Measurements from ENCODE around the gene NKX2-2.
"Not testable (repeated sequence)": the region's sequence is repeated elsewhere in the genome, so short reads cannot be mapped to it uniquely, and the experiment has no call there.

NKX2-2 gene

DNA sequence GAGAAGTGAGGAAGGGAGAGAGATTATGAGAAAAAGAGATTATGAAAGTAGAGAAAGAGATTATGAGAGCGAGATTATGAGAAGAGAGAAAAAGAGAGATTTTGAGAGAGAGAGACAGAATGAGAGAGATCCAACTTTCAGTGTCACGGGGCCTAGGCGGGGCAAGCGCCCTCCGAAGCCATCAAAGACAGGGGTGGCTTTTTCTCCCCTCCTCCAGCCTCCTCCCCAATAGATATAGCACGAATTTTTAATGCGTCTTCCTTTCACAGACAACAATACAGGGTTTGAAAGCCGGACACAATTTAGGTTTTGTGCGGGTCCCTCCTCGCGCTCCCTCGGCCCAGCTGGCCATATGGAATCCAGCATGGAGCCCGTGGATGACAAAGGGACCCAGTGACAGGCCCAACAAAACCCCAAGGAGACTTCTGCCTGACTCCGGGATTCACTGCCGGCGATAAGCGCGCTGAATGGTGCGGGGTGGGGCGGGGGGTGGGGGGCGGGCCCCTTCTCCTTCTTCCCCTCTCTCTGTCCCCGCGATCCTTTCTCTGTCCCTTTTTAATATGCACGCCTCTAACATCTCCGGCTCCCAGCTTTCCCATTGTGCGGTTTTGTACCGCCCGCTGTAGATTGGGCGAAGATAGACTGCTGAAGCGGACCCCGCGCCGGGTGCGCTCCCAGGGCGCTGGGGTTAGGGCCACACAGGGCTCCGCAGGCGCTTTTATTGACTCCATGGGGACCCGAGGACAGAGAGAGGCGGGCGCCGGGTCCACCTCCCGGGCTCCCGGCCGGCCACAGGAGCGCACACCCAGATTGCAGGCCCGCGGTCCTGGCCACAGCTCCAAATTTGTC lies 5.4 kb downstream of the NKX2-2 start:
- peak; percentile 32 for DNase-seq

DNA sequence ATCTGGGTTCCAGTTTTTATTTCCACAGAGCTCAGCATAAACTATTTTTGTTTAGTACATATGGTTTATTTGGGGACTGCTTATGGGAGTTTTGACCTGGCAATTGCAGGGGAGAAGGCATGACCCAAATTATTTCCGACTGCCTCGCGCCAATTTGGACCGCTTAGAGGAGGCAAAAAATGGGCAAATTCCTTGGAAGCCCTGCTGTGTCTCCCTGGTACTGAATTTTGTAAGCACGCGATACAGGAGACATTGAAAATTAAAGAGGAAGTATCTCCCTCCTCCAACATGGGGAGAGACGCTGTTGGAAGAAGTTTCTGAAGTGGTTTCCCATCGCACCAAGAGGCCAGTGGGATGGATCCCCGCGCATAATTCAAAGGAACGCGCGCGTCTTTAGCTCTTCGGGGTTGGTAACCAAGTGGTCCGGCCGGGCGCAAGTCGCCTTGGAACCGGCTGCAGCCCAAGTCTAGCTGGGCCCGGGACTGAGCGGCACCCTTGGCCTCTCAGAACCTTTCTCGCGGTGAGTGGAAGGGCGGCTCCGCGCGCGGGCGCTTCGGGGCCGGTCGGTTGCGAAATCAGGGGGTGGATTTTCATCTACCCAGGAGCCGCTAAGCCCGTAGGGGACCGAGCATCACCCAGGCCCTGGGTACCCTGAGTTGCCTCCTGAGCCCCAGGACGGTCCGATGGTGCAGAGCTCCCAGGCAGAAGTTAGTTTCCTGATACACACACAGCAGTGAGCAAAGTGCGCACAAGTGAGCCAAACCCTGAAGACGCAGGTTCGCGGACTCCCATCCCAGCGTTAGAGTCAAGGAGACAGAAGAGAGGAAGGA lies 6.2 kb downstream of the NKX2-2 start:
- DNase-seq = peak; percentile 37

DNA sequence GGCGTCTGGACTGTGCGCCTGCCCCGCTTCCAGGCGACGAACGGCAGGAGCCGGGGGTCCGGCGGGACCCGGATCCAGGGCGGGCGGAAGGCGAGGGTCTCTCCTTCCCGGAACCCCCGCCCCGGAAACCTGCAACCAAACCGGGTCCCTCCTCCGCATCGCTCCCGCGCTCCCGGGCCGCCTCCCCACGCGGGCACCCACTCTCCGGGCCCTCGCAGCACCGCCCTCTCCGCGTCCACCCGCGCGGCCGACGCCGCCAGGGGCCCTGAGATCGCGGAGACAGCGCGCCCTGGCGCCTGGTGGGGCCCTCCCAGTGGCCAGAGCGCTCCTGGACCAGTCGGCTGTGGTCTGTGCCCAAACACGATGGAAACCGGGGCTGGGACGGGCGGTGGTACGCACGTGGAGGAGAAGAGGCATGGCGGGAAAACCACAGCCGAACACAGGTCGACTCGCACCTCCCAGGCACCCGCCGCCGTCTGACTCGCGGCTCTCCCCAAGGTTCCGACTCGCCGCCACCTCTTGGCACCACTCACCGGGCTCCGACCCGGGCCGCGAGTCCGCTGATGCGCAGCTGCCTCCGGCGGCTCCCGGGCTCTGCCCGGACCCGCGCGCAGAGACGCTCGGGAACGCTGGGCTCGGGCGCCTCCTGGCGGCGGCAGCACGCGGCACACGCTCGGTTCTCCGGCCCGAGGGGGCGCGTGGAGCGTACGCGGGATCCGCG lies 7.9 kb downstream of the NKX2-2 start:
- DNase-seq = peak; percentile 93

DNA sequence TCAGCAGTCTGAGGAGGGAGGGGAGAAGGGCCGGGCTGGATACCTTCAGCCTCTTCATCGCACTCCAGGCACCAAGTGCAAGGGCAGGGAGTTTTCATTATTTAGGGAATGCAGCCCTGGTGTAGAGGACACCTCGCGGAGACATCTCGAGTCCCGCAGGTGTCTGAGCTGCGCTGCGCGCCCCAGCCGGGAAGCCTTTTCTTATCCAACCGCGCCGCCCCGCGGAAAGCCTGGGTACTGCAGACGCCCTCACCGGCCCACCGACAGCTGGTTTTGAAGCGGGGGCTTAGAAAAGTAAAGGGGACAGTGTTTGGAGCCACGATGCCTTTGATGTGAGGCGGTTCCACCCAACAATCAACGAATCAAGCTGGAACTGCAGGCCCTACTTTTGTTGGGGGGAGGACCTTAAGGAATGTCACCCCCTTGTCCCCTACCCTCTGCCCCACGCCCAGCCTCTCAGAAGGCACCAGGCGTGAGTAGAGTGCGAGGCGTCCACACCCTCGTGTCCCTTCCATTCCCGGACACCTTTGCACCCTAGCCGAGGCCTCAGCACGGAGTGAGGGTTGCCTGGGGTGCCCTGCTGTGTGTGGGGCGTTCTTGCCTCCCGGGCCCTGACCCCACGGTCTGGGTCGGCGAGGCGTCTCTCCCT lies 8.6 kb downstream of the NKX2-2 start:
- DNase-seq = peak; percentile 90

DNA sequence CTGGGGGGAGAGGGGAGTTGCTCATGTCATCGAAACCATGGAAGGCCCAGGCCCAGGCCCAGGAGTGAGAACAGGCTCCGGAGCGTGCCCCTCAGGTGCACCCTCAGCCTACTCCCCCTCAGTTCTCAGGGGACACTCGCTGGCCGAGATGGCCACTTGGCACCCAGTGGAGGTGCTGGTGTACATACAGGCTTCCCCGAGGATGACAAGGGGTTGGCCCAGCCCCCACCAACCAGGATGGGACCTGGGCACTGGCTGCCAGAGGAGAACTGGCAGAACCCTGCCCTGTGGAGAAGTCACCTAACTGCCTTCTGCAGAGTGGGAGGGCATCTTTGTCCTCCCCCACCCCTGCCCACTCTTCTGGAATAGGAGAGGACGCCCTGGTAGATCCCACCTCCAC lies 9.5 kb downstream of the NKX2-2 start:
- no peak for DNase-seq

DNA sequence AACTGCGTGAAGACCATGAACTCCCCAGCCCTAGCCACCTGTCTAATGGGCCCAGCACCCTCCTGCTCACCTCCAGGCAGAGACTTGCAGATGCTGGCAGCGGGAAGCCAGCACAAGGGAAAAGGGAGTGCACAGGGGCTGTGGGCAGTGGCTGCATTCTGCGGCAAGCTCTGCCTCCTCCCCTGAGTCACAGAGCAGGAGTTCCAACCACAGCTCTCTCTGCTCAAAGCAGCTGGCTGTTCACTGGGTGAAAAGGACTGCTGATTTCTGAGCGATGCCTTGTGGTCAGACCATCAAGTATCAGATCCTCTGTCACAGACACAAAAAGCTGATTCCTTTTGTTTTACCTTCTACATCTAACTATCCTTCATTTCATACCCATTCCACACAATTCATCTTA lies 10.5 kb downstream of the NKX2-2 start:
- DNase-seq = no peak

DNA sequence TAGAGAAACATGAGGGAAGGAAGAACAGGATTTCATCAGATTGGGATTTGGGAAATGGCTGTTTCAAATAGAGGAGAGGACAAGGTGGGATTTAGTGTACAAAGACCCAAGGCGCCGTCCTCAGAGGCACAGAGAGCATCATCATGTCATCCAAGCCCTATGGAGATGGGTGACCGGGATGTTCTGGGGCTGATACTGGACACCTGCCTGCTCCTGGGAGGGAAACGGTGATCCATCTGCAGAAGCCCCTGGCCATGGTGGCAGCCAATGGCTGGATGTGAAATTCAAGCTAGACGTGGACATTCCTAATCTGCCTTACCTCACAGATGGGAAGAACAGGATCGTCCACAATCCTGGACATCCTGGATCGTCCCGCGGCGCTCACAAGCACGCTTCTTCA lies 12.7 kb downstream of the NKX2-2 start:
- DNase-seq = no peak

DNA sequence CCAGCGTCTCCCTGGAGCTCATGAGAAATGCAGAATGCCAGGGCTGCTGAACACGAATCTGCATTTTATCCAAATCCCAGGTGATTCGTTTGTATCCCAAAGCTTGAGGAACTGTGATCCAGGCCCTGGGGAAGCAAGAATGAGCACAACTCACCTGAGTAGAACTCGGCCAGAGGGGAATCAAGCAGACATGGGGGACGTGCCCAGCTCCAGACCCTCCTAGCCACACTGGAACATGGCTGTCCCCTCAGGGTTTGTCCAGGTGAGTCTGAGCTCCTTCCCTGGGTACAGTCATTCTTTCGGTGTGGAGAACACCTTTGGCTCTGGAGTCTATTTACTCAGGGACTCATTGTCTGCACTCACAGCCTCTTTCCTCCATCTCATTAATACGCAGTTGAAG lies 13.3 kb downstream of the NKX2-2 start:
- DNase-seq = no peak

DNA sequence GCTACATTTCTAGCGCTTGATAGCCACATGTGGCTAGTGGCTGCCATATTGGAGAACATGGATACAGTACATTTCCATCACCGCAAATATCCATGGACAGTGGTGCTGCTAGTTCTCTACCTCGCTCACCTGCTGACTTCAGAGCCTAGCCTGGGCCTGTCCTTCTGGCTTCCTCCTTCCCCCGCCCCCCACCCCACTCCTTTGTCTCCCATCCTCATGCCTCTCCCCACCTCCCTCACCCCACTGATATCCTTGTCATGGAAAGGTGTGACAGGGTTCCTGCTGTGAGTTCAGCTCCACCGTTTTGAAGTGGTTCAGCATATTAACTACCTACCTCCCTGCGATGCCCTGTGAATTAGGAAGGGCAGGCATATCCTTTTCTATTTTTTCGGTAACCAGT lies 14.2 kb downstream of the NKX2-2 start:
- DNase-seq = no peak

DNA sequence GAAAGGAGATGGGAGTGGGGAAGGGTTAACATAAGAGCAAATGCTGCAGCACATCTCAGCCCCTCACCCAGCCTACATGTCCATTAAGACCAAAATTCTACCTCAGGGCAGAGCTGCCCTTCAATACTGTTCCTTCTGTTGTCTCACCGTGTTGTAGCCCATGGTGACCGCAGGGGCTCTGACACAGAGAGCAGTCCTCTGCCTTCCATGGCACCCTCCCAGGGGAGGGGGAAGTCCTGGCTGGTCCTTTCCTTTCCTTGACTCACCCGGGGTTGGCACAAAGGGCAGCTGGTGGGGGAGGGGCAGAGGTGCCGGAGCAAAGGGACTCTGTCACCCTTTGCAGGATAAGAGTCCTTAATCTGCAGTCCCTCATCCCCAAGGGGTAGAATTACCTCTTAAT lies 15.2 kb downstream of the NKX2-2 start:
- peak; percentile 23 for DNase-seq

DNA sequence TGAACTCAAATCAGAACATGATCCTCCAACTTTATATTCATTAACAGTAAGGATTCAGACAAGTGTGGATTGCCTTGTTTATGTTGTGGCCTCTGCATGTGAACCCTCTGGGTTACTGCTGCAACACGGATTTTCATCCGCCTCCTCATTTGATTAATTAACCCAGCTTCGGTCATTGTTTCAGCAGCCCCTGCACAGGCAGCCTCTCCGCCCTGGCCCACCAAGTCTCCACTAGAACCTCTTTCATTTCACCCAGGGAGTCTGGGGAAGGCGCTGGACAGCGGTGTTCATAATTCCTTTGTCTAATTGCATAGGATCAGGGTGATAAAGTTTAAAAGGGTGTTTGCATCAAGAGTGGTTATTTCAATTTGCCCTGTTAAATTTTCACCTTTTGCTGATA lies 15.7 kb downstream of the NKX2-2 start:
- DNase-seq = peak; percentile 29

DNA sequence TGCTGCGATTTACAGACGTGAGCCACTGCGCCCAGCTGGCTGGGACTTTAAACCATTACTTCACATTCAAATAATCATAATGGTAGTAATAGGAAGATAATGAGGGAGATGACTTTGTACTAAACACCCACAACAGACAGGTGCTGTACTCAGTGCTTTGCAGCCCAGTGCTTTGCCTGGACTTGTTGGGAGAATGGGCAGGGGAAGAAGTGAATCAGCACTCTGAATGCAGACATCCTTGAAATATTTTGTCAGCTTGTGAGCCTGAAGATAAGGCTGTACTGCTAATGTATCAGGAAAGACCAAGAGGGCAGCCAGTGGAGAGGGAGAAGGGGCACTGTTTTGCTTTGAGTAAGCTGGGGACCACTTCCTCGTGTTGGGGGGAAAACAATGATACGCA lies 17.4 kb downstream of the NKX2-2 start:
- no peak for DNase-seq

DNA sequence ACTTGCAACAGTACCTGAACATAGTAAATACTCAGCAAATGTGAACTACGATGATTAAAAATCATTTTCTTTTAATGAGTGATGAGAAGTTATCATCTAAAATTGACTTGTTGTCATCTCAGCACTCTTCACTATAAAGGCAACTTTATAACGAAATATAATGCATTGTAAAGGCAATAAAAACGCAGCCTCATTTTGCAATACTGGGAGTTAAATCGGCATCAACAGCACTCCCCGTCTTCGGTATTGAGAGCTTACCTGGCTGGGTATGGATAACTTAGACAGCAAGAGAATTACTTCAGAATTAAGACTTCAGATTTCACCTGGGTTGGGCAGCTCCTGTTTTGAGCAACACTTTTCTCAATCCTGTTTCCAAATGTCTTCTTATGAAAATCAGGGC lies 20.8 kb downstream of the NKX2-2 start:
- no peak for DNase-seq

DNA sequence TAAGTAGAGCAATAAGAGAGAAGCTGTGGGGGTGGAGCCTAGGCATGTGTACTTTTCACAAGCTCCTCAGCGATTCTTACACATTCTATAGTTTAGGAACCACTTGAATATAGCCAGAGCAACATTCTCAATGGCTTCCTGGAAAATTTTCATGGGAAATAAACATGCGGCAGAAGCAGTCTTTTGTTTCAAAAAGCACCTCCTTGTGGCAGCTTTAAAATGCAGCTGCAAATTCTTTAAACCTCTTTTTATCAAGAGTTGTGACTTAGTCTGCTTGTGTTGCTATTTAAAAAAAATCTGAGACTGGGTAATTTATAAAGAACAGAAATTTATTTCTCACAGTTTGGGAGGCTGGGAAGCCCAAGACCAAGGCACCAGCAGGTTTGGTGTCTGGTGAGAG lies 23.8 kb downstream of the NKX2-2 start:
- no peak for DNase-seq

DNA sequence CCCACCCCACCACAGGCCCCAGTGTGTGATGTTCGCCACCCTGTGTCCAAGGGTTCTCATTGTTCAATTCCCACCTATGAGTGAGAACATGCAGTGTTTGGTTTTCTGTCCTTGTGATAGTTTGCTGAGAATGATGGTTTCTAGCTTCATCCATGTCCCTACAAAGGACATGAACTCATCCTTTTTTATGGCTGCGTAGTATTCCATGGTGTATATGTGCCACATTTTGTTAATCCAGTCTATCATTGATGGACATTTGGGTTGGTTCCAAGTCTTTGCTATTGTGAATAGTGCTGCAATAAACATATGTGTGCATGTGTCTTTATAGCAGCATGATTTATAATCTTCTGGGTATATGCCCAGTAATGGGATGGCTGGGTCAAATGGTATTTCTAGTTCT lies 33.7 kb downstream of the NKX2-2 start:
- not testable (repeated sequence) for DNase-seq

DNA sequence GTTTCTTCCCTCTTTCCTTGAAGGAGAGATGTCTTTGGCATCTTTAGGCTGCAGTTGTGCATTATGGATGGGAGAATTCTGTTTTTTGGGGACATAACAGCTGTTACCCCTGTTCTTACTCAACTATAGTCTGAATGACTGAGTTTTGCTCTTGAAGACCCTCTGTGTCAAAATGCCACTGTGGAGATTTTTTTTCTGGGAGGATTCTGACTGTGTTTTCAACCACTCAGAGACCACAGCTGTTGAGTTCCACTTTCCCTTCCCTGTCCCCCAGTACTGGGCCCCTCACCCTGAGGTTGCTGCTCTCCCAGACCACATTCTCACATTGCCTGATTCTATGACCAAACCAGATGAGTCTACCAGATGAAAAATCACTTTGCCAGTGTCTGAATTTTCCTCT lies 48.1 kb downstream of the NKX2-2 start:
- DNase-seq = no peak

DNA sequence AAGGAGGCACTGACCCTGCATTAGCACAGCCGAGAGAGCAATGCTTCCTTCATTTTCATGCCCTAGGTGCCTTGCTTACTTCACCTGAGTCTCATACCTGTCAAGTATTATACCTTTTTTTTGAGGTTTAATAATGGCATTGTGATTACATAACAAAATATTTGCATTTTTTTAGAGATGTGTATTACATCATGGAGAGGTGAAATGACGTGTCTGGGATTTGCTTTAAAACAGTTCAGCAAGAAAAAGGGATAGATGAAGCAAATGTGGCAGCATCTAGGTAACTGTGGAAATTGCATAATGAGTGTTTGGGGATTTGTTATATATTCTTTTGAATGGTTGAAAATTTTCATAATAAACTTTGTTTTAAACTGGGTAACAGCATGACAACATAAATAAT lies 48.9 kb downstream of the NKX2-2 start:
- no peak for DNase-seq

Data from retina (tissue), 1 donor.